NCI-H1436 treated with DMSO at 0.1 percent for 48 hours (cell line): ENCODE results near the gene ANG.
"Not testable (repeated sequence)": the region's sequence is repeated elsewhere in the genome, so short reads cannot be mapped to it uniquely, and the experiment has no call there.

ENCODE experiments used
- DNase-seq: peaks from one replicate; lab custom pipeline; 2025; lab: John Stamatoyannopoulos, UW

ANG gene

GRCh38 chr14:20688167-20688839 is at the start of gene ANG:
Gene ANG (plus strand): TSS chr14:20688764. CDS start chr14:20693565, 4,801 bp downstream.
- no peak for DNase-seq

GRCh38 chr14:20641591-20641990 is 47.0 kb upstream of the ANG start, which contains the start of gene OR6S1:
Gene OR6S1 (minus strand): TSS chr14:20641691. CDS start chr14:20641691, 0 bp downstream.
- no peak for DNase-seq

DNA sequence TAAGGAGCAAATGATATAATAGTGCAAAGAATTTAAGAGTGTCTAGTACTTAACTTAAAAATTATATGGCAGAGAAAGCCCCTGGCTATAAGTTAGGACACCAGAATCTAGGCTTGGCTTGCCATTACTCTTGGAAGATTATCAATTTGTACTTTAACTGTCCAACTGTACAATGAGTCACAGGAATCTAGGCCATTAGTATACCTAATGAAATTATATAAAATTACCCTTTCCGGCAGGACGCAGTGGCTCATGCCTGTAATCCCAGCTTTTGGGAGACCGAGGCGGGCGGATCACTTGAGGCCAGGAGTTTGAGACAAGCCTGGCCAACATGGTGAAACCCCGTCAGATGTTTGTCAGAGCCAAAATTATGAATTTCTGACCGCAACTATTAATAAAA is 46.4 kb upstream of the ANG start:
- no peak for DNase-seq

GRCh38 chr14:20642755-20643154 is 45.8 kb upstream of the ANG start:
- DNase-seq, result not testable (repeated sequence)

DNA sequence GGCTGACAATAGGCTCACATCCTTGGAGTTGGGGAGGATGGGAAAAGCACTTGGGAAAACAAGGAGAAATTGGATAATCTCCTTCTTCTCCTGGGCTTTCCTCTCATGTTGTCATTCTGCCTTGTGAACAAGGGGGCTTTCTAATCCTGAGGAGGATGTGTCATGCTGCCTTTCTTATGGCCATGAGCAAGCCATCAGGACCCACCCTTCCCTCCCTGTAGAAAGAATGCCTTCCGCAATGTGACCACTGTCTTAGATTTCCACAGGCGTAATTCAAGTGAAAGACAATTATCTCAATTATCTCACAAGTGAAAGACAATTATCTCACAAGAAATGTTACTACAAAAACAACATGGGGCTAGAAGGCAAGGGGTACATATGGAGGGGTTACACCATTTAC is 44.0 kb upstream of the ANG start:
- no peak for DNase-seq

DNA sequence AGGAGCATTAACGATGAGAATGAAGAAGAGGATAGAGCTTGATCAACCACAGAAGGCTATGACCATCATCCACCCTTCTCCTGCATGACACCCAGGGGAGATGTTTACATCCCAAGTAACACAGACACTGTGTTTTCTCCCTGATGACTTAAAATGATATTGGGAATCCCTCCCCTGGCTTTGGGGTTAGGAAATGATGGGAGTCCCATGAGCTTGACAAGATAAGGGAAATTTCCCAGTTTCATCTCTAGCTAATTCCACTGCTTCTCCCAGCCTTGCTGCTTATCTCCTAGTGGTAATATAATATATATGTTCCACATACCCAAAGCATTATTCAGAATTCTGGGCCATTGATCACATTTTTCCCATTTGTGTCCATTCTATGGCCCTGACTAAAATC is 43.1 kb upstream of the ANG start:
- no peak for DNase-seq

DNA sequence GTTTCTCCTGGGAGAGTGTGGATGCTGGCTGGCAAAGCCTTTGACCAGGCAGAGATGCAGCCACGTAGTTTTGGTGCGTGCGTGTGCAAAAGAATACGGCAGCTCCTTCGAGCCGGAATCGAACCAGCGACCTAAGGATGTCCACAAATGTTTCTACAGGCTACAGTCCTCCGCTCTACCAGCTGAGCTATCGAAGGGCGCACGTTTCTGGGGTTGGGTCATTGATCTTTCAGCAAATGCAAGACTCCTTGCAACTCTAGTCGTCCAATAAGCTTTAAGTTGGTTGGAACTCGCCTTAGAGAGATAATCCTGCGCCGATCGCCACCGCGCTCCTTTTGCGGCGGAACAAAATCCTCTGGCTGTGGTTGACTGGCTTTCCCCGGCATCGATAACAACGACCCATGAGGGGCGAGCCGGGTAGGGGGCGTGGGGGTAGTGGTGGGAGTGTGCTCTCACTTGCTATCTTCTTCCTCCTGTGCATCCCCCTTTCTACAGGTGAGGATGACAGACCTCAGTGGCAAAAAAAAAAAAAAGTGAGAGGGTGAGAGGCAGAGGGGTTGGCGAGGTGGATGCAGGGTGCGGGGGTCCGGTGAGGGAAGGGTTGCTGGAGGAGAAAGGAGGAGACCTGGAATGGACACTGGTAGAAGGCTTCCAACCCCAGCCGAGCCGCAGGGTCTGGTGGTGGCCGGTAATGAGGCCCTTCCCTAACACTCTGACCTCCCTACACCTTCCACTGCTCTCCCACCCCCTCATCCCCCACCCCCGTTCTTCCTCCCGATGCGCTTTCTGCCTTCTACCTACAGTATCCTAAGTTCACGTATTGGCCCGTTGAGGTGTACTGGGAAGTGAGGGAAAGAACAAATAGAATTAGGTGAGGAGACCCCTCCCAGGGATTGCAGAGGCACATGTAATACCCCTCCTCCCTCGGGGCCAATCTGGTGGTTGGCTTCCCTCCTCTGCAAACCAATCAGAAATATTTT is 35.3 kb upstream of the ANG start:
- DNase-seq, result no peak

DNA sequence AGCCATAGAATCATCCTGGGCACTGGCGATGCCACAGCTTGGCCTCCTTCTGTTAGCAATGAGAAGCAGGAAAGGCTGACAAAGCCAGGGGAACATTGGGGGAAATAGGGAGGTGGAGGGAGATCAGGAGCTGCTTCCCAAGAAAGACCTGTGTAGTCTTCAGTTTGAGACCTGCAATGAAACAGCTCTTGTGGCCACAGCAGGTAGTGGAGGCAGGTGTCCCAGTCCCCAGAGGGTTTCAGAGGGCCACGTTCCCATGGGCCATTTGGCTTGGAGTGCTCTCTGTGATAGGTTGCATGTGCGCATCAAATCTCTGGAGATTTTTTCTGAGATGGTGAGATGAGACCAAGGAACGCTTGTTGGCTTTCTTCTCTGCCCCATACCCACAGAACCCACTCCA is 32.7 kb upstream of the ANG start:
- DNase-seq, result no peak

- no peak for DNase-seq
These were observed 32.3 kb upstream of the ANG start for GRCh38 chr14:20656274-20656673.

GRCh38 chr14:20657216-20658211 is 31.1 kb upstream of the ANG start:
- no peak for DNase-seq

- DNase-seq, result no peak
These were observed 30.3 kb upstream of the ANG start for GRCh38 chr14:20658246-20658645.

DNA sequence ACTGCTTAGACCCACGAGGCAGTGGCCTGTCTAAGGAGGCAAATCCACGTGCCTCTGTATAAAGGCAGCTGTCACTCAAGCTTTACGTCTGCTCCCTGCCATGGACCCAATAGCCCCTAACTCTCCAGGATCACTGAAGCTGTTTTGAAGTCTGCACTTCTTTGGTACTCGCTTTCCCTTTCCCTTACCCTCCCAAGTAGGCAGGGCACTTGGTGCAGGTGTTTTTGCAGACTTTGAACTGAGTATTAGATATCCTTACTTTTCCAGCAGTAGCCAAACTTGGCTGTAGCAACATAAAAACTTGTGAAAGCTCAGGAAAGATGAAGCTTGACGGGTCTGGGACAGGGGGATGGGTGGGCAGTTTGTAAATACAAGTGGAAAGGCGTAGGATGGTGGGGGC is 29.2 kb upstream of the ANG start:
- DNase-seq, result no peak

DNA sequence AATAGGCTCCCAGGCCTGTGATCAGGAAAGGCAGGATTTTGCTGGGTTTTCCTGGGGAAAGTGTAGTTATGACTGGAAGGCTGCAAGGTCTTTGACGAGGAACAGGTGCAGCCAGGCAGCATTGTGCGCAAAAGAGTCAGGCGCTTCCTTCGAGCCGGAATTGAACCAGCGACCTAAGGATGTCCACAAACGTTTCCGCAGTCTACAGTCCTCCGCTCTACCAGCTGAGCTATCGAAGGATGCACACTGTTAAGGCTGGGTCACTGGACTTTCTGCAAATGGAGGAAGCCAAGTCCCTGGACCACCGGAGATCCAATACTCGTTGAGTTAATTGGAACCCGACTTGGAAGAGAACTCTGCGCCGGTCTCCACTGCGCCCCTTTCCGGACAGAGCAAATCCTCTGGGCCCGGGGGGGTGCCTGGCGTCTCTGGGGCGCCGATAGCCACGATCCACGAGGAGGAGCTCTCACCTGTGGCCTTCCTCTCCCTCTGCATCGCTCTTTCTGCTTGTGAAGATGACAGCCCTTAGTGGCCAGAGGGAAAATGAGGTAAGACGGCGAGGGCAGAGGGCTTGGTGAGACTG is 28.7 kb upstream of the ANG start:
- no peak for DNase-seq

DNA sequence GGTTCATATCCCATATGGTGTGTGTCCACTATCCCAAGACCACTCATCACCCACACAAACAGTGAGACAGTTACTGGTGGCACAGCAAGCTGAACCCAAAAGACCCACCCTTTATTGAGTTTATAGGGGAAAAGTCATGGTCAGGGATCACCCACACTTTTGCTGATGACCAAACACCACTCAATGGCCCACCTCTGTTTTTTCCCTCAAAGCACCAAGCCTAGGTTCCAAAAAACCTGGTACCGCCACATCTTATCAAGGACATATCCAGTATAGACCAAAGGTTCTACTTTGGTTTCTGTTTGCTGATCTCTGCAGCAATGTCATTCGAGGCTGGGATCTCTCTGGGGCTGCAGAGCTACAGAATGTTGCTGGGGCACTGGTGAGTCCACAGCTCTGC is 27.4 kb upstream of the ANG start:
- no peak for DNase-seq

DNA sequence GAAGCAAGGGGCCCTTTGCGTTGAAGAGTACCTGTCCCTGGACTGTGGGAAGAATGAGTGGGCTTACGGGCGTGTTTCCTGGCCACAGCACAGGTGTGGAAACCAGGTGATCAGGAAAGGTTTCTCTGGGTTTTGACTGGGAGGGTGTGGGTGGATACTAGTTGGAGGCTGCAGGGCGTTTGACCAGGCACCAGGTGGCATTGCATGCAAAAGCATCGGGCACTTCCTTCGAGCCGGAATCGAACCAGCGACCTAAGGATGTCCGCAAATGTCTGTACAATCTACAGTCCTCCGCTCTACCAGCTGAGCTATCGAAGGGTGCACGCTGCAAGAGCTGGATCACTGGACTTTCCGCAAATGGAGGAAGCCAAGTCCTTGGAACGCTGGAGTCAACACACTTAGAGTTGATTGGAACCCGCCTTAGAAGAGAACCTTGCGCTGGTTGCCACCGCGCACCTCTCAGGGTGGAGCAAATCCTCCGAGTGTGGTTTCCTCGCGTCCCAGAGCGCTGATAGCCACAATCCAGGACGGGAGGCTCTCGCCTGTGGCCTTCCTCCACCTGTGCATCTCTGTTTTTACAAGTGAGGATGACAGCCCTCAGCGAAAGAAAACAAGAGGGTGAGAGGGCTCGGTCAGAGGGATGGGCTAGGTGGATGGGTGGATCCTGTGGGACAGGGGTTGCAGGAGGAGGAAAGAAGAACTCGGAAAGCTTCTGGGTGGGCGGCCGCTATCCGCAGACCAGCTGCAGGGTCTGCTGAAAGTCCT is 25.4 kb upstream of the ANG start:
- no peak for DNase-seq

- DNase-seq, result not testable (repeated sequence)
These were observed 22.1 kb upstream of the ANG start for GRCh38 chr14:20666400-20666961.

GRCh38 chr14:20667957-20668356 is 20.6 kb upstream of the ANG start:
- DNase-seq, result no peak

DNA sequence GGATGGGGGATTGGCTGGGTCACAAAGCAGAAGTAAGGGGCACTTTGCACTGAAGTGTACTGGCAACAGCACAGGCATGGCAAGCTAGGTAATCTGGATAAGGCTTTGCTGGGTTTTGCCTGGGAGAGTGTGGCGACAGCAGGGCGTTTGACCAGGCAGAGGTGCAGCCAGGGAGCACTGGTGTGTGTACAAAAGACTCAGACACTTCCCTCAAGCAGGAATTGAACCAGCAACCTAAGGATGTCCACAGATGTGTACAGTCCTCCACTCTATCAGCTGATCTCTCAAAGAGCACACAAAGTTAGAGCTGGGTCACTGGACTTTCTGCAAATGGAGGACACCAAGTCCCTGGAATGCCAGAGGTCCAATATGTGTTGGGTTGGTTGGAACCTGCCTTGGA is 19.6 kb upstream of the ANG start:
- no peak for DNase-seq

DNA sequence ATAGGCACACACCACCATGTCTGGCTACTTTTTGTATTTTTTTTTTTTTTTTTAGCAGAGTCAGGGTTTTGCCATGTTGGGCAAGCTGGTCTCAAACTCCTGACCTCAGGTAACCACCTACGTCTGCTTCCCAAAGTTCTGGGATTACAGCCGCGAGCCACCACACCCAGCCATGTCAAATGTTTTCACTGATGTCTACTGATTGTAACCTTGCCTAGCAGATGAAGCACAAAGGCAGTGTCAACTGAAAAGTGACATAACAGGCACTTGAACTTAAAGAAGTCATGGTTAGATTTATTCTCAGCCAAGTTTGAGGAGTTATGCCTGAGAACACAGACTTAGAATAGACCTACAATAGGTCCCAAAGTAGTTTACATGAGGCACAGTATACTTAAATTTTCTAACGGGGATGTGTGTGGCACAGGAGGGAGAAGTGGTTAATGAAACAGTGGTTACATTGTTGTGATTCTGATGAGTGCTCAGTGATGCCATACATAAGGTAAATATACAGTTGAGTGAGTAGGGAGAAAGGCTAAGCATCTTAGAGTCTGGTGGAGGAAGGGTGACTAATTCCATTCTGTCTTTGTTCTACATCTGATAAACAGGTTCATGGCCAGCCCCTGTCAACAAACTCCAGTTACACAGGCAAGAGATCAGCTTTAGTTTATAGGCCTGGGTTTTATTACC is 16.8 kb upstream of the ANG start:
- no peak for DNase-seq

- no peak for DNase-seq
These were observed 12.9 kb upstream of the ANG start for GRCh38 chr14:20675669-20676068.
